Kidney epithelial cell (primary cell): ENCODE measurements around the gene SPATA13. TPM values are rescaled to one million over a fixed set of nuclear protein-coding genes. Genes with fewer than 3 reads are reported as not detected.

ENCODE experiments used
- DNase-seq: peaks from one replicate; pipeline ENCODE4 v3.0.0-alpha.2; 2010; ENCODE audit warnings: low read depth
- H3K27me3 ChIP-seq: 2 replicates; pipeline ENCODE4 v1.6.0; 2011; ENCODE audit warnings: low read length; ENCODE audit not compliant: control insufficient read depth, insufficient read depth
- H3K36me3 ChIP-seq: 2 replicates; pipeline ENCODE4 v1.5.1; 2011; ENCODE audit warnings: low read length; ENCODE audit not compliant: control insufficient read depth, insufficient read depth
- H3K4me3 ChIP-seq: 2 replicates; pipeline ENCODE4 v1.5.1; 2011; ENCODE audit warnings: low read depth, mild to moderate bottlenecking, control low read depth, low read length
- total RNA-seq: library from RNA; depleted of rRNA; stranded (reverse); fragments of >200 nt; gene quantifications from 2 replicates; pipeline ENCODE4 v1.2.3, GENCODE V29; 2015
- TF ChIP-seq, protein P1 (sequence below): IDR thresholded peaks from 2 replicates; pipeline ENCODE4 v1.5.1; 2011; ENCODE audit warnings: mild to moderate bottlenecking, moderate library complexity, low read length, control low read depth, inconsistent platforms; ENCODE audit not compliant: insufficient read depth, poor library complexity, severe bottlenecking

The SPATA13 gene
- total RNA-seq, 1 donor from 2014 or later, result 11.3 TPM

GRCh38 chr13:24223341-24224231 lies 63.1 kb downstream of the SPATA13 start:
- TF ChIP-seq, protein P1, sequence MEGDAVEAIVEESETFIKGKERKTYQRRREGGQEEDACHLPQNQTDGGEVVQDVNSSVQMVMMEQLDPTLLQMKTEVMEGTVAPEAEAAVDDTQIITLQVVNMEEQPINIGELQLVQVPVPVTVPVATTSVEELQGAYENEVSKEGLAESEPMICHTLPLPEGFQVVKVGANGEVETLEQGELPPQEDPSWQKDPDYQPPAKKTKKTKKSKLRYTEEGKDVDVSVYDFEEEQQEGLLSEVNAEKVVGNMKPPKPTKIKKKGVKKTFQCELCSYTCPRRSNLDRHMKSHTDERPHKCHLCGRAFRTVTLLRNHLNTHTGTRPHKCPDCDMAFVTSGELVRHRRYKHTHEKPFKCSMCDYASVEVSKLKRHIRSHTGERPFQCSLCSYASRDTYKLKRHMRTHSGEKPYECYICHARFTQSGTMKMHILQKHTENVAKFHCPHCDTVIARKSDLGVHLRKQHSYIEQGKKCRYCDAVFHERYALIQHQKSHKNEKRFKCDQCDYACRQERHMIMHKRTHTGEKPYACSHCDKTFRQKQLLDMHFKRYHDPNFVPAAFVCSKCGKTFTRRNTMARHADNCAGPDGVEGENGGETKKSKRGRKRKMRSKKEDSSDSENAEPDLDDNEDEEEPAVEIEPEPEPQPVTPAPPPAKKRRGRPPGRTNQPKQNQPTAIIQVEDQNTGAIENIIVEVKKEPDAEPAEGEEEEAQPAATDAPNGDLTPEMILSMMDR, result no peak
- no peaks in the 10 kb centered on the region for H3K36me3 ChIP-seq
- no peak overlapping the region for H3K4me3 ChIP-seq
- no peaks in the 10 kb centered on the region for H3K27me3 ChIP-seq
- no peak for DNase-seq

DNA sequence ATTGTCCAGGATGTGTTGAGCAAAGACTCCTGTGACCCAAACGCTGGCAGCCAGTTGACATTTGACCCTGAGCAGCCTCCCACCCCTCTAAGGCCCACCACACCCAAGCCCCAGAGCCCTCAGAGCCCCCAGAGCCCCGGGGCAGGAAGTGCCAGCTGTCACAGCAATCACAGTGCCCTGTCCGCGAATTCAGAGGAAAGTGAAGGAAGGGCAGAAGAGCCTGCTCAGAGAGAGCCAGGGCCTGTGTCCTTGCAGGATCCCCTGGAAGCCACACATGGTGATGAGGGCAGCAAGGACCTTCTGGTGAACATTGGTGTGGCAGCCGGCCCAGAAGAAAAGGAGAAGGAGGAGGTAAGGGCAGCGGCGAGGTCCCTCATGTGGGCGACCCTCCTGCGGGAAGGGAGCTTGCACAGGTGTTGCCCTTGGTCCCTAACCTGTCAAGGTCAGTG lies 63.7 kb downstream of the SPATA13 start:
- H3K27me3 ChIP-seq, result no peaks in the 10 kb centered on the region
- no peak overlapping the region for H3K4me3 ChIP-seq
- DNase-seq, result no peak
- H3K36me3 ChIP-seq, result no peaks in the 10 kb centered on the region
- TF ChIP-seq, protein P1, result no peak

DNA sequence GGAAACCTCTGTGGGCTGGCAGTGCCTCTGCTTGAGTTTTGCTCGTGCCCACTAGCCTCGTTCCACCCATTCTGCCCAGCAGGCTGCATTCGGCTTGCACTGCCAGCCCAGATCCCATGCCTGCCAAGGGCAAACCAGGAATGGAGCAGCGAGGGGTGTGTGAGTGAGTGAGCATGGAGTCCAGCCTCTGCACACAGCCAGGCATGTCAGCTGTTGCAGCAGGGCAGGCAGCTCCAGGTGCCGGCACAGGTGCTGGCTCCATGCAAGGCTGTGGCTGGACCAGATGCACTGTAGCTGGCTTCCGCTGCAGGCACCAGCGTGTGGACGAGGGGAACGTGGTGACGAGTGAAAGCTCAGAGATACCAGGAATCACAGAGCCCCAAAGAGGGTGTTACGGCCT lies 64.5 kb downstream of the SPATA13 start:
- Histone ChIP-seq H3K36me3 (no peaks in the 10 kb centered on the region), H3K4me3 (no peak overlapping the region), H3K27me3 (no peaks in the 10 kb centered on the region)
- TF ChIP-seq, protein P1, result no peak
- no peak for DNase-seq

GRCh38 chr13:24225930-24226329 lies 65.4 kb downstream of the SPATA13 start:
- H3K4me3 ChIP-seq, result no peak overlapping the region
- H3K36me3 ChIP-seq, result no peaks in the 10 kb centered on the region
- no peaks in the 10 kb centered on the region for H3K27me3 ChIP-seq
- DNase-seq, result no peak
- TF ChIP-seq, protein P1, result no peak

DNA sequence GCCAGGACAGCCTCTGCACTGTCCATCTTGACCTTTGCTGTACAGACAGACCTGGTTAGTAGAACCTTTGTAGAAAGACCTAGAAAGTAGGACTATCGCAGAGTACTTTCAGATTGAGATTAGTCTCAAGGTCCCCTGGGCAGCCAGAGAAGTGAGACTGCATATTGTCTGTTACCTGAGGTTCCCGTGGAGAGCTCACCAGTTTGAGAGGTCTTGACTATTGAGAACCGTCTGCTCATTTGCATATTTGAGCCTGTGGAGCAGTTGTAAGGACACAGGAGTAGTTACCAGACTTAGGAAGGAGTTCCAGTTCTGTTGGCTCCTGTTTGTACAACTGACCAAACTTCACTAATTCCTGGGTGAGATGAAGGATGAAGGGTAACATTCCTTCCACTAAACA lies 66.2 kb downstream of the SPATA13 start:
- H3K4me3 ChIP-seq, result no peak overlapping the region
- H3K27me3 ChIP-seq, result no peaks in the 10 kb centered on the region
- DNase-seq, result no peak
- TF ChIP-seq, protein P1, result no peak
- H3K36me3 ChIP-seq, result no peaks in the 10 kb centered on the region
